Measurements from ENCODE around the gene CALD1.

The CALD1 gene

GRCh38 chr7:134839298-134839697, 59.9 kb downstream of the CALD1 start:
- Histone ChIP-seq H3K4me3 (ENCODE audit: low read length in 2 of 2) (no peak overlapping the region), H2BK5ac (ENCODE audit: low read length) (no peak overlapping the region), H4K91ac (ENCODE audit: low read depth, low read length, poor library complexity) (no peak overlapping the region)

GRCh38 chr7:134842062-134842461, 62.6 kb downstream of the CALD1 start:
- Histone ChIP-seq H3K79me1 (ENCODE audit: low read depth, low read length) (no peaks in the 10 kb centered on the region), H3K4me3 (ENCODE audit: low read length in 2 of 2) (no peak overlapping the region), H3K18ac (ENCODE audit: low read length) (no peak overlapping the region), H3K4me2 (ENCODE audit: insufficient read depth, low read length, poor library complexity, severe bottlenecking) (no peak overlapping the region), H4K8ac (ENCODE audit: low read depth, low read length) (no peak overlapping the region), H2BK12ac (ENCODE audit: low read length) (no peak overlapping the region), H2BK15ac (ENCODE audit: low read length) (no peak overlapping the region), H3K23ac (ENCODE audit: low read depth, low read length, poor library complexity) (no peak overlapping the region), H3K9ac (ENCODE audit: low read depth, low read length, poor library complexity) (no peak overlapping the region), H3K9me3 (replicated peaks in 1 of 2; ENCODE audit: control insufficient read depth in 2 of 2, insufficient read depth in 1 of 2, low read depth in 1 of 2, low read length in 2 of 2) (peaks cover 0 to 2% of the 10 kb centered on the region in 2 donors), H2AFZ (ENCODE audit: low read length) (no peak overlapping the region), H3K4me1 (ENCODE audit: control insufficient read depth in 2 of 2, insufficient read depth in 1 of 2, low read depth in 1 of 2, low read length in 2 of 2) (peaks cover 0 to 3% of the 10 kb centered on the region in 2 donors), H2BK5ac (ENCODE audit: low read length) (no peak overlapping the region), H3K27ac (replicated peaks; ENCODE audit: low read length) (no peak overlapping the region), H3K4ac (ENCODE audit: low read length) (no peak overlapping the region), H4K91ac (ENCODE audit: low read depth, low read length, poor library complexity) (no peak overlapping the region), H2AK5ac (ENCODE audit: low read depth, low read length) (no peak overlapping the region), H3K14ac (ENCODE audit: low read length) (no peak overlapping the region), H2BK120ac (ENCODE audit: low read depth, low read length) (no peak overlapping the region), H3K27me3 (ENCODE audit: control insufficient read depth in 3 of 3, insufficient read depth in 3 of 3, low read depth in 1 of 3, low read length in 3 of 3) (no peaks in the 10 kb centered on the region), H3K36me3 (replicated peaks in 1 of 2; ENCODE audit: control insufficient read depth in 2 of 2, insufficient read depth in 2 of 2, low read length in 2 of 2) (peaks cover 2 to 16% of the 10 kb centered on the region in 2 donors)
- no peak for DNase-seq (ENCODE audit: low spot score)

More at GRCh38 chr7:134839298-134839697, 59.9 kb downstream of the CALD1 start:
- no peaks in the 10 kb centered on the region for H3K79me1 ChIP-seq (ENCODE audit: low read depth, low read length)
- H3K9me3 ChIP-seq (replicated peaks in 1 of 2; ENCODE audit: control insufficient read depth in 2 of 2, insufficient read depth in 1 of 2, low read depth in 1 of 2, low read length in 2 of 2): peaks cover 0 to 2% of the 10 kb centered on the region in 2 donors
- no peak overlapping the region for H3K9ac ChIP-seq (ENCODE audit: low read depth, low read length, poor library complexity)
- no peak overlapping the region for H2BK12ac ChIP-seq (ENCODE audit: low read length)
- no peak overlapping the region for H3K23ac ChIP-seq (ENCODE audit: low read depth, low read length, poor library complexity)
- no peak overlapping the region for H2BK15ac ChIP-seq (ENCODE audit: low read length)
- H3K36me3 ChIP-seq (replicated peaks in 1 of 2; ENCODE audit: control insufficient read depth in 2 of 2, insufficient read depth in 2 of 2, low read length in 2 of 2): peaks cover 3 to 5% of the 10 kb centered on the region in 2 donors
- H2BK120ac ChIP-seq (ENCODE audit: low read depth, low read length): no peak overlapping the region
- no peak overlapping the region for H3K27ac ChIP-seq (replicated peaks; ENCODE audit: low read length)
- no peak overlapping the region for H3K14ac ChIP-seq (ENCODE audit: low read length)
- no peak overlapping the region for H2AFZ ChIP-seq (ENCODE audit: low read length)
- no peak overlapping the region for H2AK5ac ChIP-seq (ENCODE audit: low read depth, low read length)
- no peak overlapping the region for H3K4me2 ChIP-seq (ENCODE audit: insufficient read depth, low read length, poor library complexity, severe bottlenecking)
- no peak overlapping the region for H3K18ac ChIP-seq (ENCODE audit: low read length)
- DNase-seq (ENCODE audit: low spot score): no peak
- no peak overlapping the region for H3K4ac ChIP-seq (ENCODE audit: low read length)
- H4K8ac ChIP-seq (ENCODE audit: low read depth, low read length): no peak overlapping the region
- H3K4me1 ChIP-seq (ENCODE audit: control insufficient read depth in 2 of 2, insufficient read depth in 1 of 2, low read depth in 1 of 2, low read length in 2 of 2): peaks cover 0 to 3% of the 10 kb centered on the region in 2 donors
- H3K27me3 ChIP-seq (ENCODE audit: control insufficient read depth in 3 of 3, insufficient read depth in 3 of 3, low read depth in 1 of 3, low read length in 3 of 3): no peaks in the 10 kb centered on the region

DNA sequence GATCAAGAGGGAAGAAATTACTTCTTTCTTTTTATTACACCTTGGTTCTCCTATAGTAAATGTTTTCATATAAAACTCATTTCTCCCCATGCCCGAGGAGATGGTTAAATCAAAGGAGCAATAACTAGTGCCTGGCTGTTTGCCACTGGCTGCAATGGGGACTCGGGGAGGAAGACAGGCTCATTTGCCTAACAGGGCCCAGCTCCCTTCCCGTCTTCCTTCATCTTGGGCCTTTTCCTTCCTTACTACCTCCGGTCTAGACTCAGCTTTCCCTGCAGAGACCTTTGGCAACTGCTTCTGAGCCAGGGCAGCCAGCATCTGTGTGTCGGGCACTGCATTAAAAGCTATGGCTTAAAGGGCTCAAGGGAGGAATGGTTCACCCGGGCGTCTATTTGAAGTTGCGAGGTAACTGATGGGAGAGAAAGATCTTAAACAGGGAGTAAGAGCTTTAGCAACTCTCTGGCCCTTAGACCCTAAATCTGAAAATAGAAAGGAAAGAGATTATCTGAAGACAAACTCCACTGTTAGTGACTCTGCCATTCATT, 63.5 kb downstream of the CALD1 start:
- no peak overlapping the region for H2BK120ac ChIP-seq (ENCODE audit: low read depth, low read length)
- H3K18ac ChIP-seq (ENCODE audit: low read length): no peak overlapping the region
- H3K27ac ChIP-seq (replicated peaks; ENCODE audit: low read length): no peak overlapping the region
- no peak for DNase-seq (ENCODE audit: low spot score)
- H2BK15ac ChIP-seq (ENCODE audit: low read length): no peak overlapping the region
- H3K9me3 ChIP-seq (replicated peaks in 1 of 2; ENCODE audit: control insufficient read depth in 2 of 2, insufficient read depth in 1 of 2, low read depth in 1 of 2, low read length in 2 of 2): peaks cover 0 to 2% of the 10 kb centered on the region in 2 donors
- peaks cover 2 to 16% of the 10 kb centered on the region in 2 donors for H3K36me3 ChIP-seq (replicated peaks in 1 of 2; ENCODE audit: control insufficient read depth in 2 of 2, insufficient read depth in 2 of 2, low read length in 2 of 2)
- H3K4me2 ChIP-seq (ENCODE audit: insufficient read depth, low read length, poor library complexity, severe bottlenecking): no peak overlapping the region
- no peak overlapping the region for H4K8ac ChIP-seq (ENCODE audit: low read depth, low read length)
- no peak overlapping the region for H3K9ac ChIP-seq (ENCODE audit: low read depth, low read length, poor library complexity)
- H3K27me3 ChIP-seq (ENCODE audit: control insufficient read depth in 3 of 3, insufficient read depth in 3 of 3, low read depth in 1 of 3, low read length in 3 of 3): no peaks in the 10 kb centered on the region
- no peak overlapping the region for H3K14ac ChIP-seq (ENCODE audit: low read length)
- no peak overlapping the region for H2BK5ac ChIP-seq (ENCODE audit: low read length)
- H2BK12ac ChIP-seq (ENCODE audit: low read length): no peak overlapping the region
- no peak overlapping the region for H3K4me3 ChIP-seq (ENCODE audit: low read length in 2 of 2)
- no peak overlapping the region for H3K23ac ChIP-seq (ENCODE audit: low read depth, low read length, poor library complexity)
- H3K79me1 ChIP-seq (ENCODE audit: low read depth, low read length): no peaks in the 10 kb centered on the region
- no peak overlapping the region for H3K4ac ChIP-seq (ENCODE audit: low read length)
- no CpG with 5 or more reads among the region's 8 CpGs for WGBS, 2 donors (ENCODE audit: extremely low coverage in 2 of 2, insufficient read length in 2 of 2, insufficient replicate concordance in 1 of 2)
- H2AK5ac ChIP-seq (ENCODE audit: low read depth, low read length): no peak overlapping the region
- H3K4me1 ChIP-seq (ENCODE audit: control insufficient read depth in 2 of 2, insufficient read depth in 1 of 2, low read depth in 1 of 2, low read length in 2 of 2): peaks cover 0 to 3% of the 10 kb centered on the region in 2 donors
- H2AFZ ChIP-seq (ENCODE audit: low read length): no peak overlapping the region
- H4K91ac ChIP-seq (ENCODE audit: low read depth, low read length, poor library complexity): no peak overlapping the region

DNA sequence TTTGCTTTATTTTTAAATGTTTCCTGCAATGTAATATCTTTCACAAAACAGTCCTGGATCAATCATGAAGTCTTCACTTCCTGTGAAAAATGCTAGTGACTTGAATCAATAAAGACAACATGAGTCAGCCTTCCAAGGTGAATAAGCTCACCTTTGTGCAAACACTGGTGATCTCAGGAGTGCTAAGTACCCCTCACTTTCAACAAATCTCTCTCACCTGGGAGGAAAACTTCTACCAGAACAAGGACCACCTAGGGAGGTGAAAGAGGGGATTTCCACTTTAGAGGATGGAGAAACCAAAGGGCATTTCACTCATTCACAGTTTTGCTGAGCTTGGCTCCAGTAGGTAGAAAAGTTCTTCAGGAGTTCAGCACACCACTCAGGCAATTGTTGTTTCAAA, 64.8 kb downstream of the CALD1 start:
- no peak overlapping the region for H4K8ac ChIP-seq (ENCODE audit: low read depth, low read length)
- no peak overlapping the region for H3K4me3 ChIP-seq (ENCODE audit: low read length in 2 of 2)
- no peak overlapping the region for H4K91ac ChIP-seq (ENCODE audit: low read depth, low read length, poor library complexity)

More for the DNA sequence above, 64.8 kb downstream of the CALD1 start:
- H3K23ac ChIP-seq (ENCODE audit: low read depth, low read length, poor library complexity): no peak overlapping the region
- DNase-seq (ENCODE audit: low spot score): no peak
- H2BK12ac ChIP-seq (ENCODE audit: low read length): no peak overlapping the region
- H3K4me2 ChIP-seq (ENCODE audit: insufficient read depth, low read length, poor library complexity, severe bottlenecking): no peak overlapping the region
- no peak overlapping the region for H2AFZ ChIP-seq (ENCODE audit: low read length)
- H3K36me3 ChIP-seq (replicated peaks in 1 of 2; ENCODE audit: control insufficient read depth in 2 of 2, insufficient read depth in 2 of 2, low read length in 2 of 2): peaks cover 2 to 16% of the 10 kb centered on the region in 2 donors
- no peak overlapping the region for H2AK5ac ChIP-seq (ENCODE audit: low read depth, low read length)
- H3K79me1 ChIP-seq (ENCODE audit: low read depth, low read length): no peaks in the 10 kb centered on the region
- H2BK120ac ChIP-seq (ENCODE audit: low read depth, low read length): no peak overlapping the region
- no peak overlapping the region for H3K14ac ChIP-seq (ENCODE audit: low read length)
- peaks cover 0 to 2% of the 10 kb centered on the region in 2 donors for H3K9me3 ChIP-seq (replicated peaks in 1 of 2; ENCODE audit: control insufficient read depth in 2 of 2, insufficient read depth in 1 of 2, low read depth in 1 of 2, low read length in 2 of 2)
- H3K4me1 ChIP-seq (ENCODE audit: control insufficient read depth in 2 of 2, insufficient read depth in 1 of 2, low read depth in 1 of 2, low read length in 2 of 2): peaks cover 0 to 3% of the 10 kb centered on the region in 2 donors
- no peak overlapping the region for H3K4ac ChIP-seq (ENCODE audit: low read length)
- no peak overlapping the region for H2BK5ac ChIP-seq (ENCODE audit: low read length)
- H3K27ac ChIP-seq (replicated peaks; ENCODE audit: low read length): no peak overlapping the region
- no peak overlapping the region for H3K18ac ChIP-seq (ENCODE audit: low read length)
- no peak overlapping the region for H3K9ac ChIP-seq (ENCODE audit: low read depth, low read length, poor library complexity)
- H3K27me3 ChIP-seq (ENCODE audit: control insufficient read depth in 3 of 3, insufficient read depth in 3 of 3, low read depth in 1 of 3, low read length in 3 of 3): no peaks in the 10 kb centered on the region
- H2BK15ac ChIP-seq (ENCODE audit: low read length): no peak overlapping the region

Data from neuronal stem cell (in vitro differentiated cells).